OCI-LY7 (cell line): ENCODE measurements around the gene HERC2. TPM values are rescaled to one million over a fixed set of nuclear protein-coding genes. Genes with fewer than 3 reads are reported as not detected.

Source experiments
- BruUV-seq: library from RNA; stranded (reverse); fragments of 400-500 nt; replicated peaks from 2 replicates; lab custom pipeline; 2021; lab: Mats Ljungman, UMichigan
- CTCF ChIA-PET: fragments of 300-600 bp; sonication (Branson Sonifier 250); formaldehyde crosslinking; loops from one replicate; lab custom pipeline; 2022; ENCODE audit warnings: antibody characterized with exemption; ENCODE audit not compliant: unreplicated experiment; lab: Charles Lee
- POLR2A ChIA-PET: fragments of 300-600 bp; sonication (Branson Sonifier 250); formaldehyde crosslinking; loops from one replicate; lab custom pipeline; 2022; ENCODE audit warnings: antibody characterized with exemption; lab: Charles Lee
- DNase-seq: peaks from one replicate; pipeline ENCODE4 v3.0.0-alpha.2; 2015; ENCODE audit warnings: low spot score
- H2AFZ ChIP-seq: fragments of 200-600 bp; sonication (generic), shearing (Covaris generic); 2 replicates; pipeline ENCODE4 v1.6.1; 2014; ENCODE audit warnings: mild to moderate bottlenecking, antibody characterized with exemption, low read length, moderate library complexity
- H3K27ac ChIP-seq: fragments of 200-600 bp; sonication (generic); 2 replicates; pipeline ENCODE4 v1.5.1; 2014; ENCODE audit warnings: mixed run types, low read depth, mild to moderate bottlenecking, moderate library complexity, low read length, inconsistent platforms; ENCODE audit not compliant: poor library complexity, severe bottlenecking
- H3K36me3 ChIP-seq: fragments of 200-600 bp; sonication (generic); 2 replicates; pipeline ENCODE4 v1.6.1; 2014; ENCODE audit warnings: mild to moderate bottlenecking, antibody characterized with exemption, low read length, moderate library complexity, mixed read lengths; ENCODE audit not compliant: insufficient read depth
- H3K4me1 ChIP-seq: fragments of 200-600 bp; sonication (generic); 2 replicates; pipeline ENCODE4 v1.5.1; 2014; ENCODE audit warnings: mild to moderate bottlenecking, low read length; ENCODE audit not compliant: insufficient read depth, poor library complexity, severe bottlenecking
- H3K4me2 ChIP-seq: fragments of 200-600 bp; sonication (generic); 2 replicates; pipeline ENCODE4 v1.6.1; 2014; ENCODE audit warnings: mild to moderate bottlenecking, low read length
- H3K4me3 ChIP-seq: fragments of 200-600 bp; sonication (generic); 2 replicates; pipeline ENCODE4 v1.5.1; 2014; ENCODE audit warnings: mild to moderate bottlenecking, low read depth, low read length; ENCODE audit not compliant: poor library complexity, severe bottlenecking
- H3K79me2 ChIP-seq: fragments of 200-600 bp; sonication (generic); 2 replicates; pipeline ENCODE4 v1.6.1; 2016; ENCODE audit warnings: low read depth, mild to moderate bottlenecking, low read length, moderate library complexity, mixed read lengths; ENCODE audit not compliant: insufficient read depth
- H3K9me2 ChIP-seq: fragments of 200-600 bp; sonication (generic); 2 replicates; pipeline ENCODE4 v1.6.1; 2016; ENCODE audit warnings: mild to moderate bottlenecking, low read length, mixed read lengths; ENCODE audit not compliant: insufficient read depth
- H3K9me3 ChIP-seq: fragments of 200-600 bp; sonication (generic); 2 replicates; pipeline ENCODE4 v1.6.1; 2014; ENCODE audit warnings: mild to moderate bottlenecking, mixed run types, low read length, mixed read lengths
- H4K20me1 ChIP-seq: fragments of 200-600 bp; sonication (generic); 2 replicates; pipeline ENCODE4 v1.6.1; 2014; ENCODE audit warnings: mild to moderate bottlenecking, antibody characterized with exemption, low read length, moderate library complexity, mixed read lengths; ENCODE audit not compliant: insufficient read depth
- EZH2phosphoT487 ChIP-seq: fragments of 200-600 bp; sonication (generic); IDR thresholded peaks from 2 replicates; pipeline ENCODE4 v1.6.1; 2018; ENCODE audit warnings: low read depth, borderline replicate concordance, mild to moderate bottlenecking, mixed run types, antibody characterized with exemption, low read length, moderate library complexity, mixed read lengths
- intact Hi-C: fragments of 100-400 bp; cut with micrococcal nuclease; formaldehyde crosslinking; loops from one replicate; pipeline ENCODE4 v1.10.0; 2022; ENCODE audit not compliant: unreplicated experiment
- total RNA-seq, 2 experiments: library from RNA; depleted of rRNA in 1 of 2; stranded (reverse); fragments of >200 nt in 1 of 2; shearing (Covaris generic) in 1 of 2; gene quantifications; 2 replicates each; pipeline ENCODE4 v1.2.3, GENCODE V29; 2014 to 2022
- TF ChIP-seq, protein P1 (sequence below): fragments of 200-600 bp; sonication (generic); conservative IDR thresholded peaks from 2 replicates; pipeline ENCODE4 v1.5.1; 2014; ENCODE audit warnings: mild to moderate bottlenecking, antibody characterized with exemption, low read length, moderate library complexity, mixed read lengths

Gene HERC2
- total RNA-seq, 2 experiments from 2014 or later, result 55.5 to 94.0 TPM

- ChIA-PET CTCF (no interaction called here), POLR2A (no interaction called here)
- TF ChIP-seq, protein P1, sequence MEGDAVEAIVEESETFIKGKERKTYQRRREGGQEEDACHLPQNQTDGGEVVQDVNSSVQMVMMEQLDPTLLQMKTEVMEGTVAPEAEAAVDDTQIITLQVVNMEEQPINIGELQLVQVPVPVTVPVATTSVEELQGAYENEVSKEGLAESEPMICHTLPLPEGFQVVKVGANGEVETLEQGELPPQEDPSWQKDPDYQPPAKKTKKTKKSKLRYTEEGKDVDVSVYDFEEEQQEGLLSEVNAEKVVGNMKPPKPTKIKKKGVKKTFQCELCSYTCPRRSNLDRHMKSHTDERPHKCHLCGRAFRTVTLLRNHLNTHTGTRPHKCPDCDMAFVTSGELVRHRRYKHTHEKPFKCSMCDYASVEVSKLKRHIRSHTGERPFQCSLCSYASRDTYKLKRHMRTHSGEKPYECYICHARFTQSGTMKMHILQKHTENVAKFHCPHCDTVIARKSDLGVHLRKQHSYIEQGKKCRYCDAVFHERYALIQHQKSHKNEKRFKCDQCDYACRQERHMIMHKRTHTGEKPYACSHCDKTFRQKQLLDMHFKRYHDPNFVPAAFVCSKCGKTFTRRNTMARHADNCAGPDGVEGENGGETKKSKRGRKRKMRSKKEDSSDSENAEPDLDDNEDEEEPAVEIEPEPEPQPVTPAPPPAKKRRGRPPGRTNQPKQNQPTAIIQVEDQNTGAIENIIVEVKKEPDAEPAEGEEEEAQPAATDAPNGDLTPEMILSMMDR, result no peak
- TF ChIP-seq EZH2phosphoT487, result no peak
- Histone ChIP-seq H3K4me2 (no peak overlapping the region), H2AFZ (no peak overlapping the region), H3K27ac (no peak overlapping the region), H3K4me1 (peaks cover 3% of the 10 kb centered on the region), H3K36me3 (no peaks in the 10 kb centered on the region), H3K79me2 (no peaks in the 10 kb centered on the region), H3K9me2 (no peaks in the 10 kb centered on the region), H3K9me3 (no peaks in the 10 kb centered on the region), H3K4me3 (no peak overlapping the region), H4K20me1 (no peaks in the 10 kb centered on the region)
- DNase-seq, result no peak
- intact Hi-C loops, result no loop called here
- BruUV-seq, result no TSS peak
These were observed 224.2 kb downstream of the HERC2 start for GRCh38 chr15:28097656-28098359.

DNA sequence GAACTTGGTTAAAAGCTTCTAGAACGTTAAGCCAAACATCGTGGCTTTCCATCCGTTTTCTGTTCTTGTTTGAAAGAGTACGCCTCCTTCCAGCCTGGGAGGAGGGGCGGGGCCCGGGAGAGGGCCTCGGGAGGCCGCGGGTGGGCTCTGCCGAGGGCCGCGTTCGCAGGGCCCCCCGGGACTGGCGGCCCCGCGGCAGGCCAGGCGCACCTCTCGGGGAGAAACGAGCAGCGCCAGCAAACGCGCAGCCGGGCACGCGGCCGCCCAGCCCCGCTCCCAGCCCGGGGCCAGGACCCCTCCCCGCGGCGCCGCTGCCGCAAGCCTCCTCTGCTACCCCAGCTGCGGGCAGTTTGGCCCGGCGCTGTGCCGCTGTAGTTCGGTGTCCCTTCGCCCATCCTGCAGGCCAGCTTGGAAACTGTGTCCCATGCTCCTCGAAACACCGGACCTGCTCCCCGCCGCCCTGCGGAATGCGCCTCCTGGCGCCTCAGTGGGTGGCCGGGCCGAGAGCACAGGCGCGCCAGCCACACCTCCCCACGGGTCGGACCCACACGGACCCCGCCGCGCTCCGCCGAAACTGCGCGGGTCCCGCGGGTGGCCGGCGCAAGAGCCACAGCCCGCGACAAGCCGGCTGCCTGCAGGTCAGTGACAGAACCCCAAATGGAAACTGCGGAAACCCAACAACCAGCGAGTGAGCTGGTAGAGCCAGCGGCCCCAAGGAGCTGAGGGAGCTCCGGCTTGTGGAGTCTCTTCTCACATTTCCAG is 225.1 kb downstream of the HERC2 start:
- POLR2A ChIA-PET, result no interaction called here
- CTCF ChIA-PET, result no interaction called here
- Histone ChIP-seq H3K79me2 (no peaks in the 10 kb centered on the region), H3K27ac (no peak overlapping the region), H3K36me3 (no peaks in the 10 kb centered on the region), H3K4me3 (peak overlapping the region; percentile 59), H4K20me1 (no peaks in the 10 kb centered on the region), H3K4me1 (peaks cover 3% of the 10 kb centered on the region), H3K9me2 (no peaks in the 10 kb centered on the region), H2AFZ (peak overlapping the region; percentile 22; the same call in 1 of the 2 replicates), H3K9me3 (no peaks in the 10 kb centered on the region), H3K4me2 (peak overlapping the region; percentile 86)
- no peak for DNase-seq
- BruUV-seq, result no TSS peak
- intact Hi-C loops, result no loop called here
- TF ChIP-seq, protein P1, result no peak
- TF ChIP-seq EZH2phosphoT487, result no peak

DNA sequence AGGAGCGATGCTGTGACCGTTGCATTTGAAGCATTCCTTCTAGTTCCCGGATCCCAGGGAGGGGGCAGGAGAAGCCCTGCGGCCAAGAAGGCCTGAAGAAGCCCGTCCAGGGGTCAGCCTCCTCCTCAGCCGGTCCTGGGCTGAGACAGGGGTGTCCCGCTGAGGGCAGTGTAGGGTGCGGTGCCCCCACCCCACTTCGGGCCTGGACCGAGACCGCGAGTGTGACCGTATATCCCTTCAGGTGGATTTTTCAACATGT is 225.6 kb downstream of the HERC2 start:
- DNase-seq, result no peak
- H3K9me3 ChIP-seq, result no peaks in the 10 kb centered on the region
- no peaks in the 10 kb centered on the region for H4K20me1 ChIP-seq
- TF ChIP-seq, protein P1, result no peak
- no peak for TF ChIP-seq EZH2phosphoT487
- no peaks in the 10 kb centered on the region for H3K36me3 ChIP-seq
- H3K4me3 ChIP-seq, result peak overlapping the region; percentile 59
- peaks cover 3% of the 10 kb centered on the region for H3K4me1 ChIP-seq
- no peak overlapping the region for H3K27ac ChIP-seq
- peak overlapping the region; percentile 86 for H3K4me2 ChIP-seq
- ChIA-PET POLR2A (no interaction called here), CTCF (no interaction called here)
- BruUV-seq, result no TSS peak
- no peaks in the 10 kb centered on the region for H3K9me2 ChIP-seq
- intact Hi-C loops, result no loop called here
- no peaks in the 10 kb centered on the region for H3K79me2 ChIP-seq
- H2AFZ ChIP-seq, result peak overlapping the region; percentile 22; the same call in 1 of the 2 replicates
